Measurements from ENCODE around the gene MAGEA8. TPM values are rescaled to one million over a fixed set of nuclear protein-coding genes. Genes with fewer than 3 reads are reported as not detected.

MAGEA8 gene
- total and polyA plus RNA-seq, 2 experiments from 2014 or later, result not detected

- in situ Hi-C loops (cut with MboI), result no loop called here
- Histone ChIP-seq H3K27ac (no peak overlapping the region), H3K79me2 (ENCODE audit: insufficient read depth) (no peaks in the 10 kb centered on the region), H3F3A (ENCODE audit: insufficient read depth) (no peaks in the 10 kb centered on the region), H3K9me3 (ENCODE audit: low read depth) (no peaks in the 10 kb centered on the region), H3K36me3 (ENCODE audit: low read depth) (no peaks in the 10 kb centered on the region), H3K9me2 (ENCODE audit: insufficient read depth) (no peaks in the 10 kb centered on the region), H3K4me3 (no peak overlapping the region), H3K4me1 (ENCODE audit: insufficient read depth) (no peaks in the 10 kb centered on the region), H3K4me2 (ENCODE audit: unreplicated experiment) (no peak overlapping the region), H2AFZ (no peak overlapping the region), H3K27me3 (replicated peaks; ENCODE audit: insufficient read depth) (no peaks in the 10 kb centered on the region), H4K20me1 (ENCODE audit: insufficient read depth) (no peaks in the 10 kb centered on the region), H3K9ac (no peak overlapping the region)
- TF ChIP-seq EZH2 (IDR thresholded peaks at IDR 0.05; ENCODE audit: insufficient read depth, poor library complexity, severe bottlenecking), result no peak
- 71% methylated on average over 3 of the region's 3 CpGs for WGBS, 2 experiments (ENCODE audit: low coverage in 1 of 2, low lambda C conversion rate in 2 of 2, missing lambda C conversion rate in 2 of 2)
- no peak for DNase-seq
These were observed 13.5 kb upstream of the MAGEA8 start for GRCh38 chrX:149867488-149867887.

GRCh38 chrX:149870840-149871239 lies 10.1 kb upstream of the MAGEA8 start:
- TF ChIP-seq EZH2phosphoT487 (IDR thresholded peaks at IDR 0.05; ENCODE audit: insufficient read depth, low read depth) (no peak), EZH2 (IDR thresholded peaks at IDR 0.05; ENCODE audit: insufficient read depth, poor library complexity, severe bottlenecking) (no peak)
- no peaks in the 10 kb centered on the region for H4K20me1 ChIP-seq (ENCODE audit: insufficient read depth)
- no peaks in the 10 kb centered on the region for H3K9me2 ChIP-seq (ENCODE audit: insufficient read depth)
- no peaks in the 10 kb centered on the region for H3F3A ChIP-seq (ENCODE audit: insufficient read depth)
- no peak overlapping the region for H3K27ac ChIP-seq
- H3K4me1 ChIP-seq (ENCODE audit: insufficient read depth), result no peaks in the 10 kb centered on the region
- no peak overlapping the region for H3K9ac ChIP-seq
- no peaks in the 10 kb centered on the region for H3K9me3 ChIP-seq (ENCODE audit: low read depth)
- H2AFZ ChIP-seq, result no peak overlapping the region
- H3K4me2 ChIP-seq (ENCODE audit: unreplicated experiment), result no peak overlapping the region
- no peaks in the 10 kb centered on the region for H3K27me3 ChIP-seq (replicated peaks; ENCODE audit: insufficient read depth)
- WGBS, 2 experiments (ENCODE audit: low coverage in 1 of 2, low lambda C conversion rate in 2 of 2, missing lambda C conversion rate in 2 of 2), result 36 to 44% methylated on average over 2 of the region's 2 CpGs
- no peaks in the 10 kb centered on the region for H3K79me2 ChIP-seq (ENCODE audit: insufficient read depth)
- no peak overlapping the region for H3K4me3 ChIP-seq
- no peak for DNase-seq
- in situ Hi-C loops (cut with MboI), result no loop called here
- no peaks in the 10 kb centered on the region for H3K36me3 ChIP-seq (ENCODE audit: low read depth)

GRCh38 chrX:149871433-149871832 lies 9.6 kb upstream of the MAGEA8 start:
- Histone ChIP-seq H3F3A (ENCODE audit: insufficient read depth) (no peaks in the 10 kb centered on the region), H3K36me3 (ENCODE audit: low read depth) (no peaks in the 10 kb centered on the region), H3K9me3 (ENCODE audit: low read depth) (no peaks in the 10 kb centered on the region), H3K4me1 (ENCODE audit: insufficient read depth) (no peaks in the 10 kb centered on the region), H3K4me3 (no peak overlapping the region), H3K79me2 (ENCODE audit: insufficient read depth) (no peaks in the 10 kb centered on the region), H3K4me2 (ENCODE audit: unreplicated experiment) (no peak overlapping the region), H3K27me3 (replicated peaks; ENCODE audit: insufficient read depth) (no peaks in the 10 kb centered on the region), H4K20me1 (ENCODE audit: insufficient read depth) (no peaks in the 10 kb centered on the region), H3K9ac (no peak overlapping the region), H2AFZ (no peak overlapping the region), H3K9me2 (ENCODE audit: insufficient read depth) (no peaks in the 10 kb centered on the region), H3K27ac (no peak overlapping the region)
- TF ChIP-seq EZH2phosphoT487 (IDR thresholded peaks at IDR 0.05; ENCODE audit: insufficient read depth, low read depth) (no peak), EZH2 (IDR thresholded peaks at IDR 0.05; ENCODE audit: insufficient read depth, poor library complexity, severe bottlenecking) (no peak)
- in situ Hi-C loops (cut with MboI), result no loop called here
- 63 to 64% methylated on average over 2 of the region's 2 CpGs for WGBS, 2 experiments (ENCODE audit: low coverage in 1 of 2, low lambda C conversion rate in 2 of 2, missing lambda C conversion rate in 2 of 2)
- DNase-seq, result no peak

- TF ChIP-seq EZH2phosphoT487 (IDR thresholded peaks at IDR 0.05; ENCODE audit: insufficient read depth, low read depth) (no peak), EZH2 (IDR thresholded peaks at IDR 0.05; ENCODE audit: insufficient read depth, poor library complexity, severe bottlenecking) (no peak)
- WGBS, 2 experiments (ENCODE audit: low coverage in 1 of 2, low lambda C conversion rate in 2 of 2, missing lambda C conversion rate in 2 of 2), result 57% methylated on average over 3 of the region's 3 CpGs; no CpG with 5 or more reads in 1 of the 2 experiments
- DNase-seq, result peak; percentile 1
- H4K20me1 ChIP-seq (ENCODE audit: insufficient read depth), result no peaks in the 10 kb centered on the region
- no peak overlapping the region for H2AFZ ChIP-seq
- H3F3A ChIP-seq (ENCODE audit: insufficient read depth), result no peaks in the 10 kb centered on the region
- no peak overlapping the region for H3K4me3 ChIP-seq
- no peaks in the 10 kb centered on the region for H3K36me3 ChIP-seq (ENCODE audit: low read depth)
- no peak overlapping the region for H3K9ac ChIP-seq
- in situ Hi-C loops (cut with MboI), result no loop called here
- no peaks in the 10 kb centered on the region for H3K9me3 ChIP-seq (ENCODE audit: low read depth)
- H3K4me2 ChIP-seq (ENCODE audit: unreplicated experiment), result no peak overlapping the region
- no peaks in the 10 kb centered on the region for H3K4me1 ChIP-seq (ENCODE audit: insufficient read depth)
- H3K9me2 ChIP-seq (ENCODE audit: insufficient read depth), result no peaks in the 10 kb centered on the region
- no peaks in the 10 kb centered on the region for H3K79me2 ChIP-seq (ENCODE audit: insufficient read depth)
- H3K27ac ChIP-seq, result no peak overlapping the region
- H3K27me3 ChIP-seq (replicated peaks; ENCODE audit: insufficient read depth), result no peaks in the 10 kb centered on the region
These were observed 9.0 kb upstream of the MAGEA8 start for GRCh38 chrX:149871940-149872339.

GRCh38 chrX:149877157-149877556 lies 3.8 kb upstream of the MAGEA8 start:
- Histone ChIP-seq H3K36me3 (ENCODE audit: low read depth) (no peaks in the 10 kb centered on the region), H3K9me2 (ENCODE audit: insufficient read depth) (no peaks in the 10 kb centered on the region), H3K27ac (no peak overlapping the region), H3K9me3 (ENCODE audit: low read depth) (no peaks in the 10 kb centered on the region), H3K27me3 (replicated peaks; ENCODE audit: insufficient read depth) (no peaks in the 10 kb centered on the region), H3F3A (ENCODE audit: insufficient read depth) (no peaks in the 10 kb centered on the region), H3K4me3 (no peak overlapping the region), H3K4me1 (ENCODE audit: insufficient read depth) (no peaks in the 10 kb centered on the region), H3K9ac (no peak overlapping the region), H3K4me2 (ENCODE audit: unreplicated experiment) (no peak overlapping the region), H3K79me2 (ENCODE audit: insufficient read depth) (no peaks in the 10 kb centered on the region), H4K20me1 (ENCODE audit: insufficient read depth) (no peaks in the 10 kb centered on the region), H2AFZ (no peak overlapping the region)
- WGBS, 2 experiments (ENCODE audit: low coverage in 1 of 2, low lambda C conversion rate in 2 of 2, missing lambda C conversion rate in 2 of 2), result 81 to 89% methylated on average over 1 of the region's 1 CpG
- in situ Hi-C loops (cut with MboI), result no loop called here
- DNase-seq, result no peak
- TF ChIP-seq EZH2 (IDR thresholded peaks at IDR 0.05; ENCODE audit: insufficient read depth, poor library complexity, severe bottlenecking) (no peak), EZH2phosphoT487 (IDR thresholded peaks at IDR 0.05; ENCODE audit: insufficient read depth, low read depth) (no peak)

Measured in GM23248 (cell line).